GM13977 (cell line): Measurements from ENCODE around the gene MMP21.

Experiments used
- DNase-seq: peaks from one replicate; pipeline ENCODE4 v3.0.0; 2012; ENCODE audit warnings: low spot score
- CTCF ChIP-seq: IDR thresholded peaks from 2 replicates; pipeline ENCODE4 v1.5.1; 2012; ENCODE audit warnings: mild to moderate bottlenecking, control low read depth; ENCODE audit not compliant: insufficient read depth; ENCODE audit errors: extremely low read depth, missing control alignments
- in situ Hi-C: fragments of 300-500 bp; cut with MboI; formaldehyde crosslinking; loops from one replicate; pipeline ENCODE4 v1.12.0; 2022; ENCODE audit warnings: low sequenced_read_pairs, low pct_unique_long_range_greater_than_20kb, mixed read lengths, inconsistent platforms; ENCODE audit not compliant: unreplicated experiment

Gene MMP21

GRCh38 chr10:125734823-125735222 lies 40.8 kb downstream of the MMP21 start:
- peak; percentile 9 for TF ChIP-seq CTCF
- DNase-seq, result no peak
- in situ Hi-C loops, result no loop called here

GRCh38 chr10:125734148-125734547 lies 41.5 kb downstream of the MMP21 start:
- TF ChIP-seq CTCF, result no peak
- no peak for DNase-seq
- in situ Hi-C loops, result no loop called here

GRCh38 chr10:125727436-125727835 lies 48.2 kb downstream of the MMP21 start:
- in situ Hi-C loops, result no loop called here
- no peak for TF ChIP-seq CTCF
- DNase-seq, result no peak

GRCh38 chr10:125726914-125727313 lies 48.7 kb downstream of the MMP21 start:
- DNase-seq, result no peak

GRCh38 chr10:125722811-125723210 lies 52.8 kb downstream of the MMP21 start:
- in situ Hi-C loops, result no loop called here

More at GRCh38 chr10:125726914-125727313, 48.7 kb downstream of the MMP21 start:
- in situ Hi-C loops, result no loop called here
- TF ChIP-seq CTCF, result no peak

GRCh38 chr10:125721035-125721434 lies 54.6 kb downstream of the MMP21 start:
- TF ChIP-seq CTCF, result no peak

More at GRCh38 chr10:125722811-125723210, 52.8 kb downstream of the MMP21 start:
- no peak for DNase-seq
- no peak for TF ChIP-seq CTCF

GRCh38 chr10:125720002-125720382 lies 55.6 kb downstream of the MMP21 start:
- no peak for DNase-seq
- in situ Hi-C loops, result no loop called here

More at GRCh38 chr10:125721035-125721434, 54.6 kb downstream of the MMP21 start:
- in situ Hi-C loops, result no loop called here
- DNase-seq, result peak; percentile 28

More at GRCh38 chr10:125720002-125720382, 55.6 kb downstream of the MMP21 start:
- no peak for TF ChIP-seq CTCF
